Measurements from ENCODE around the gene BAX. TPM values are rescaled to one million over a fixed set of nuclear protein-coding genes. Genes with fewer than 3 reads are reported as not detected.
A peak's percentile ranks its signal among the peaks of the same experiment; 100 is the strongest.

Gene BAX
- total RNA-seq, 4 donors from 2014 or later, result 71.0 to 138 (median 104) TPM

DNA sequence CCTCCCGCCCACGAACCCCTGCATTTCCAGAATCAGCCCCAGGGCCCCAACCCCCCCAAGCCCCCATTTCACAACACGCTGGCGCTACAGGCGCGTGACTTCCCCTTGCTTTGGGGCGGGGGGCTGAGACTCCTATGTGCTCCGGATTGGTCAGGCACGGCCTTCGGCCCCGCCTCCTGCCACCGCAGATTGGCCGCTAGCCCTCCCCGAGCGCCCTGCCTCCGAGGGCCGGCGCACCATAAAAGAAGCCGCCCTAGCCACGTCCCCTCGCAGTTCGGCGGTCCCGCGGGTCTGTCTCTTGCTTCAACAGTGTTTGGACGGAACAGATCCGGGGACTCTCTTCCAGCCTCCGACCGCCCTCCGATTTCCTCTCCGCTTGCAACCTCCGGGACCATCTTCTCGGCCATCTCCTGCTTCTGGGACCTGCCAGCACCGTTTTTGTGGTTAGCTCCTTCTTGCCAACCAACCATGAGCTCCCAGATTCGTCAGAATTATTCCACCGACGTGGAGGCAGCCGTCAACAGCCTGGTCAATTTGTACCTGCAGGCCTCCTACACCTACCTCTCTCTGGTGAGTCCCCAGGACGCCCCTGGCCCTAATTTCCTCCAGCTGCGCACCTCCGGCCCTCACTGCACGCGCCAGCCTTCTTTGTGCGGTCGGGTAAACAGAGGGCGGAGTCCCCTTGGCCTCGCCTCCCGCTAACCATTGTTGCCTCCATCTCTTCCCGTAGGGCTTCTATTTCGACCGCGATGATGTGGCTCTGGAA lies 10.5 kb downstream of the BAX start, which contains the start of gene FTL:
Gene FTL (plus strand): TSS at position 270 of the 766 bp plus-strand sequence. CDS start 199 bp downstream, at position 469.
- no peaks in the 10 kb centered on the region for H3K9me3 ChIP-seq
- TF ChIP-seq, protein P1, sequence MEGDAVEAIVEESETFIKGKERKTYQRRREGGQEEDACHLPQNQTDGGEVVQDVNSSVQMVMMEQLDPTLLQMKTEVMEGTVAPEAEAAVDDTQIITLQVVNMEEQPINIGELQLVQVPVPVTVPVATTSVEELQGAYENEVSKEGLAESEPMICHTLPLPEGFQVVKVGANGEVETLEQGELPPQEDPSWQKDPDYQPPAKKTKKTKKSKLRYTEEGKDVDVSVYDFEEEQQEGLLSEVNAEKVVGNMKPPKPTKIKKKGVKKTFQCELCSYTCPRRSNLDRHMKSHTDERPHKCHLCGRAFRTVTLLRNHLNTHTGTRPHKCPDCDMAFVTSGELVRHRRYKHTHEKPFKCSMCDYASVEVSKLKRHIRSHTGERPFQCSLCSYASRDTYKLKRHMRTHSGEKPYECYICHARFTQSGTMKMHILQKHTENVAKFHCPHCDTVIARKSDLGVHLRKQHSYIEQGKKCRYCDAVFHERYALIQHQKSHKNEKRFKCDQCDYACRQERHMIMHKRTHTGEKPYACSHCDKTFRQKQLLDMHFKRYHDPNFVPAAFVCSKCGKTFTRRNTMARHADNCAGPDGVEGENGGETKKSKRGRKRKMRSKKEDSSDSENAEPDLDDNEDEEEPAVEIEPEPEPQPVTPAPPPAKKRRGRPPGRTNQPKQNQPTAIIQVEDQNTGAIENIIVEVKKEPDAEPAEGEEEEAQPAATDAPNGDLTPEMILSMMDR (IDR thresholded peaks at IDR 0.05), result peak in 1 of 6 experiments; percentile 21
- TF ChIP-seq POLR2A (IDR thresholded peaks at IDR 0.05), result peak; percentile 100

DNA sequence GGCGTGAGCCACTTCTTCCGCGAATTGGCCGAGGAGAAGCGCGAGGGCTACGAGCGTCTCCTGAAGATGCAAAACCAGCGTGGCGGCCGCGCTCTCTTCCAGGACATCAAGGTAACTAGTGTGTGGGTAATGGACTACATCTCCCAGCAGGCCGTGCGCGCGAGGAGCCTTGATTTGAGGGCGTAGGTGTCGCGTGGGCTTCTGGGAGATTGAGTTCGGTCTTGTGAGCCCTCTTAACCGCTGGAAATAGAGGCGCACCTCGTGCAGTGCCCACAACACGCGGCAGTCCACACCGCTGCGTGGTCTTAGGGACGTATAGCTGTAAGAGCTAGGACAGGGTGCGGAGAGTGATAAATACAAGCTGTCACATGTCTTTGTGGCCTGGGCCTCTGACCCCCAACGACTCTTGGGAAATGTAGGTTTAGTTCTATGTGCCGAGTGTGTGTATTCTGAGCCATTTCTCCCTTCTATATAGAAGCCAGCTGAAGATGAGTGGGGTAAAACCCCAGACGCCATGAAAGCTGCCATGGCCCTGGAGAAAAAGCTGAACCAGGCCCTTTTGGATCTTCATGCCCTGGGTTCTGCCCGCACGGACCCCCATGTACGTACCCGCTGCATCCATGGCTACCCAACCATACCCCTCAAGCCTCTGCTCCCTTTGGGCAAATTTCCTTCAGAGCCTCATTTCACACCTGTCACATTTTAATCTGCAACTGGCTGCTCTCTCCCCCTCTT lies 11.3 kb downstream of the BAX start:
- H3K27me3 ChIP-seq, result no peaks in the 10 kb centered on the region
- H3K9me3 ChIP-seq, result no peaks in the 10 kb centered on the region
- H3K27ac ChIP-seq, result peak overlapping the region; percentile 80 to 96 (median 96)
- H3K4me3 ChIP-seq, result peak overlapping the region; percentile 58 to 91 (median 74)
- peaks cover 0 to 45% (median 32%) of the 10 kb centered on the region in 4 donors for H3K4me1 ChIP-seq
- peak; percentile 89 to 96 (median 92) for DNase-seq
- TF ChIP-seq, protein P1 (IDR thresholded peaks at IDR 0.05), result no peak
- TF ChIP-seq POLR2A (IDR thresholded peaks at IDR 0.05), result no peak
- peaks cover 0 to 40% (median 0%) of the 10 kb centered on the region in 3 donors for H3K36me3 ChIP-seq

More for the DNA sequence above, 10.5 kb downstream of the BAX start, which contains the start of gene FTL:
- Histone ChIP-seq H3K4me1 (peaks cover 0 to 48% (median 30%) of the 10 kb centered on the region in 4 donors), H3K36me3 (peaks cover 0 to 34% (median 0%) of the 10 kb centered on the region in 3 donors), H3K27me3 (no peaks in the 10 kb centered on the region), H3K4me3 (peak within 1 kb of the TSS; percentile 58 to 91 (median 74)), H3K27ac (peak within 1 kb of the TSS; percentile 80 to 96 (median 96))
- peak; percentile 98 to 99 (median 98) for DNase-seq

DNA sequence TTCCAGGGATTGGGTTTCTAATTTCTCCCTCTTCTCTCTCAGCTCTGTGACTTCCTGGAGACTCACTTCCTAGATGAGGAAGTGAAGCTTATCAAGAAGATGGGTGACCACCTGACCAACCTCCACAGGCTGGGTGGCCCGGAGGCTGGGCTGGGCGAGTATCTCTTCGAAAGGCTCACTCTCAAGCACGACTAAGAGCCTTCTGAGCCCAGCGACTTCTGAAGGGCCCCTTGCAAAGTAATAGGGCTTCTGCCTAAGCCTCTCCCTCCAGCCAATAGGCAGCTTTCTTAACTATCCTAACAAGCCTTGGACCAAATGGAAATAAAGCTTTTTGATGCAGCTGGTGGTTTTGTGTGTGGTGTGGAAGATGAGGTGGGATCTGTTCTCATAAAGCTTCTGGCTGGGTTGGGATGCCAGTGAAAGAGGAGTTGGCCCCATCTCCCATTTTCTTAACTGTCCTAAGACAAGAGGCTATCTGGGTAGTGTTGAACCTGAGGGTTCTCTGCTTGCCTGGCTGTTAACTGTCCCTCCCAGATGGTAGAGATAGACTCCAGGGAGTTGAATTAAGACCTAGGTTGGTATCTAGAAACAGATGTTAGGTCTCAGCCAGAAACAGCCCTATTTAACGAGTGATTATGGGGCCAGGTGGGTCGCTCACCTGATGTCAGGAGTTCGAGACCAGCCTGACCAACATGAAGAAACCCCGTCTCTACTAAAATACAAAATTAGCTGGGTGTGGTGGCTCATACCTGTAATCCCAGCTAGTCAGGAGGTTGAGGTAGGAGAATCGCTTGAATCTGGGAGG lies 12.1 kb downstream of the BAX start:
- Histone ChIP-seq H3K9me3 (no peaks in the 10 kb centered on the region), H3K36me3 (peaks cover 0 to 48% (median 0%) of the 10 kb centered on the region in 3 donors), H3K27me3 (no peaks in the 10 kb centered on the region), H3K27ac (peak overlapping the region; percentile 80 to 96 (median 96)), H3K4me1 (peaks cover 0 to 40% (median 32%) of the 10 kb centered on the region in 4 donors), H3K4me3 (peak overlapping the region; percentile 58 to 91 (median 74))
- no peak for DNase-seq
- TF ChIP-seq, protein P1 (IDR thresholded peaks at IDR 0.05), result no peak
- no peak for TF ChIP-seq POLR2A (IDR thresholded peaks at IDR 0.05)

DNA sequence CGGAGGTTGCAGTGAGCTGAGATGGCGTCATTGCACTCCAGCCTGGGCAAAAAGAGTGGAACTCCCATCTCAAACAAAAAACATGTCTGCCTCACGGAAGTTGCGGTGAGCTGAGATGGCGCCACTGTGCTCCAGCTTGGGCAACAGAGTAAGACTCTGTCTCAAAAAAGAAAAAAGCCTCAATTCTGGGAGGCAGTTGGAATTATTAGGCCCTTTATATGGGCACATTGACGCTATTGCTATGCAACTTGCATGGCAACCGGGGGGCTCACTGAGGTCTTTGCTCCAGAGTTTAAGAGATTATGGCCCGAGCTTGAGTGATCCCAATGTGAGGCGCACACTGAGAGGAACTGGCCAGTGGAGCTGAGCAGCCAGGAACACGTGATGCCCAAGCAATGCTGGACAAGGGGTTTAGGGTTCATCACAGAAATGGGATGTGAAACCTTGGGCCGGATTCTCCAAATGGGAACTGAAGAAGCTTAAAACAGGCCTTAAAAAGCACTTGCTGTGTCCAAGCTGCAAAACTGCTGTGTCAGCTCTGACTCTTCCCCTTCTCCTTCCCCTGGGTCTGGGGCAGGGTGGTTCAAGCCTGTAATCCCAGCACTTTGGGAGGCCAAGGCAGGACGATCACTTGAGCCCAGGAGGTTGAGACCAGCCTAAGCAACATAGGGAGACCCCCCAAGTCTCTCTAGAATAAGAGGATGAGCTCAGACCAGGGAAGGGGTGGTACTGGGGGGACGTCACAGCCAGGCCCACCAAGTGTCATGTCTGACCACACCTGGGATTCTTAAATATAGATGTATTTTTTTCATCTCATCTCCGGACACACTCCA lies 12.9 kb downstream of the BAX start:
- peak in 1 of 3 donors; percentile 62 for DNase-seq
- Histone ChIP-seq H3K36me3 (peaks cover 0 to 56% (median 0%) of the 10 kb centered on the region in 3 donors), H3K4me1 (peaks cover 0 to 33% (median 28%) of the 10 kb centered on the region in 4 donors), H3K9me3 (no peaks in the 10 kb centered on the region), H3K27me3 (no peaks in the 10 kb centered on the region), H3K4me3 (peak overlapping the region in 2 of 4 donors; percentile 72 to 91), H3K27ac (peak overlapping the region in 3 of 4 donors; percentile 46 to 96 (median 95))
- TF ChIP-seq, protein P1 (IDR thresholded peaks at IDR 0.05), result no peak
- no peak for TF ChIP-seq POLR2A (IDR thresholded peaks at IDR 0.05)
